Measurements from ENCODE around the gene ENKUR.

DNA sequence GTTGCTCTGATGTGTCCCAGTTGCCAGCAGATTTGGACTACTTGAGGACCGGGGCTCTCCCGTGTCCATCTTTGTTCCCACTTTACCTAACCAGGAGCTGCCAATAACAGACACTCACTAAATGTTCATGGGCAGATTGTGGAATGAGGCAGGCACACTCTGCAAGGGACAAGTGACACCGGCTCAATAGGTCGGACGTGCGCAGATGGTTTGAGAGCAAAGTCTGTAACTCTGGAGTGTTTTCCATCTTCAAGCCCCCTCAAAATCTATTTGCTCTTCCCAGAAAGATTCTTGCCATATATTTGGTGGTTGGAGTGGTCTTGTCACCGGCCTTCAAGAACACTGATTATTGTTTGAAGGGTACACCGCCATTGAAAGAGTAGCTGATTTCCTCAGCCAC is 47.7 kb upstream of the ENKUR start:
- TF ChIP-seq POLR2A (IDR thresholded peaks at IDR 0.05; ENCODE audit: low read depth, low read length) (no peak), POLR2AphosphoS5 (IDR thresholded peaks at IDR 0.05; ENCODE audit: low read depth, low read length) (no peak), TAF1 (IDR thresholded peaks at IDR 0.05; ENCODE audit: borderline replicate concordance, low read depth, low read length) (no peak)

All from GM12892 (cell line).